ENCODE measurements around the gene ONECUT3.

DNA sequence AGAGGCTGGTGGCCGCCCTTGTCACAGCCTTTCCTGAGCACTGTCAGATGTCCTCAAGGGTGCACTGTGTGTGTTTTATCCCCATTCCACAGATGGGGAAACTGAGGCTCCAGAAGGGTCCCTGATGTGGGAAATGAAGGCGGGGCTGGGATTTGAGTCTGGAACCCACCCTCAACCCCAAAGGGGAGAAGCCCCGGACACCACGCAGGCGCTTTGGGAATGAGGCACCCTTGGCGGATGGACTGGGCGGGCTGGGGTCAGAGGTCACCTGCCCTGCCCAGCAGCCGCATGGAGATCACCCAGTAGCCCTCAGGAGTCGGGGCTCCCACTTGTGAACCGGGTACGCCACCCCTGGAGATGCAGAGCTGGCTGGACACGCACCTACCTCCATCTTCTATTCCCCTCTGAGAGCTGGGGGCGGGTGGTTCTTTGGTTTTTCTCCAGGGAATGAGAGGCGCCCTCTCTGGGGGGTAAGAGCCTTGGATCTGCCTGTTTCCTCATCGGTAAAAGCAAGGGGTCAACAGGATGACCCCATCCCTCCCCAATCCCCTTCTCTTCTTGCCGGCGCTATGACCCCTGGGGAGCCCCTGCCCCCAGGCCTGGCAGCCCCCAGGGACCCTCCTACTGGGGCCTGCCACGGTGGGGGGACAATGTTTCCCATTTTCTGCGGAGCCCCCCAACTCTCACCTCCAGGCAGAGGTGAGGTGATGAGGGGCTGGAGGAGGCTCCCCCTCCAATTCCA lies 8.3 kb upstream of the ONECUT3 start:
- TF ChIP-seq, protein P1, sequence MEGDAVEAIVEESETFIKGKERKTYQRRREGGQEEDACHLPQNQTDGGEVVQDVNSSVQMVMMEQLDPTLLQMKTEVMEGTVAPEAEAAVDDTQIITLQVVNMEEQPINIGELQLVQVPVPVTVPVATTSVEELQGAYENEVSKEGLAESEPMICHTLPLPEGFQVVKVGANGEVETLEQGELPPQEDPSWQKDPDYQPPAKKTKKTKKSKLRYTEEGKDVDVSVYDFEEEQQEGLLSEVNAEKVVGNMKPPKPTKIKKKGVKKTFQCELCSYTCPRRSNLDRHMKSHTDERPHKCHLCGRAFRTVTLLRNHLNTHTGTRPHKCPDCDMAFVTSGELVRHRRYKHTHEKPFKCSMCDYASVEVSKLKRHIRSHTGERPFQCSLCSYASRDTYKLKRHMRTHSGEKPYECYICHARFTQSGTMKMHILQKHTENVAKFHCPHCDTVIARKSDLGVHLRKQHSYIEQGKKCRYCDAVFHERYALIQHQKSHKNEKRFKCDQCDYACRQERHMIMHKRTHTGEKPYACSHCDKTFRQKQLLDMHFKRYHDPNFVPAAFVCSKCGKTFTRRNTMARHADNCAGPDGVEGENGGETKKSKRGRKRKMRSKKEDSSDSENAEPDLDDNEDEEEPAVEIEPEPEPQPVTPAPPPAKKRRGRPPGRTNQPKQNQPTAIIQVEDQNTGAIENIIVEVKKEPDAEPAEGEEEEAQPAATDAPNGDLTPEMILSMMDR (IDR thresholded peaks at IDR 0.05; ENCODE audit: low read depth, low read length, missing input control): no peak
- TF ChIP-seq JUND (IDR thresholded peaks at IDR 0.05) (no peak), GABPA (IDR thresholded peaks at IDR 0.05 in 1 of 2, conservative IDR thresholded peaks at IDR 0.05 in 1 of 2) (no peak), YY1 (IDR thresholded peaks at IDR 0.05) (no peak), RAD21 (IDR thresholded peaks at IDR 0.05) (no peak), TAF1 (conservative IDR thresholded peaks at IDR 0.05) (no peak), SP1 (IDR thresholded peaks at IDR 0.05) (no peak), HNF4G (IDR thresholded peaks at IDR 0.05) (no peak), HNF4A (conservative IDR thresholded peaks at IDR 0.05) (no peak), RXRA (IDR thresholded peaks at IDR 0.05) (no peak)
- TF ChIP-seq, protein P2, sequence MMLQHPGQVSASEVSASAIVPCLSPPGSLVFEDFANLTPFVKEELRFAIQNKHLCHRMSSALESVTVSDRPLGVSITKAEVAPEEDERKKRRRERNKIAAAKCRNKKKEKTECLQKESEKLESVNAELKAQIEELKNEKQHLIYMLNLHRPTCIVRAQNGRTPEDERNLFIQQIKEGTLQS (IDR thresholded peaks at IDR 0.05): no peak
- TF ChIP-seq, protein P3, sequence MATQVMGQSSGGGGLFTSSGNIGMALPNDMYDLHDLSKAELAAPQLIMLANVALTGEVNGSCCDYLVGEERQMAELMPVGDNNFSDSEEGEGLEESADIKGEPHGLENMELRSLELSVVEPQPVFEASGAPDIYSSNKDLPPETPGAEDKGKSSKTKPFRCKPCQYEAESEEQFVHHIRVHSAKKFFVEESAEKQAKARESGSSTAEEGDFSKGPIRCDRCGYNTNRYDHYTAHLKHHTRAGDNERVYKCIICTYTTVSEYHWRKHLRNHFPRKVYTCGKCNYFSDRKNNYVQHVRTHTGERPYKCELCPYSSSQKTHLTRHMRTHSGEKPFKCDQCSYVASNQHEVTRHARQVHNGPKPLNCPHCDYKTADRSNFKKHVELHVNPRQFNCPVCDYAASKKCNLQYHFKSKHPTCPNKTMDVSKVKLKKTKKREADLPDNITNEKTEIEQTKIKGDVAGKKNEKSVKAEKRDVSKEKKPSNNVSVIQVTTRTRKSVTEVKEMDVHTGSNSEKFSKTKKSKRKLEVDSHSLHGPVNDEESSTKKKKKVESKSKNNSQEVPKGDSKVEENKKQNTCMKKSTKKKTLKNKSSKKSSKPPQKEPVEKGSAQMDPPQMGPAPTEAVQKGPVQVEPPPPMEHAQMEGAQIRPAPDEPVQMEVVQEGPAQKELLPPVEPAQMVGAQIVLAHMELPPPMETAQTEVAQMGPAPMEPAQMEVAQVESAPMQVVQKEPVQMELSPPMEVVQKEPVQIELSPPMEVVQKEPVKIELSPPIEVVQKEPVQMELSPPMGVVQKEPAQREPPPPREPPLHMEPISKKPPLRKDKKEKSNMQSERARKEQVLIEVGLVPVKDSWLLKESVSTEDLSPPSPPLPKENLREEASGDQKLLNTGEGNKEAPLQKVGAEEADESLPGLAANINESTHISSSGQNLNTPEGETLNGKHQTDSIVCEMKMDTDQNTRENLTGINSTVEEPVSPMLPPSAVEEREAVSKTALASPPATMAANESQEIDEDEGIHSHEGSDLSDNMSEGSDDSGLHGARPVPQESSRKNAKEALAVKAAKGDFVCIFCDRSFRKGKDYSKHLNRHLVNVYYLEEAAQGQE (IDR thresholded peaks at IDR 0.05): no peak
- TF ChIP-seq, protein P4, sequence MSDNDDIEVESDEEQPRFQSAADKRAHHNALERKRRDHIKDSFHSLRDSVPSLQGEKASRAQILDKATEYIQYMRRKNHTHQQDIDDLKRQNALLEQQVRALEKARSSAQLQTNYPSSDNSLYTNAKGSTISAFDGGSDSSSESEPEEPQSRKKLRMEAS (IDR thresholded peaks at IDR 0.05): no peak
- TF ChIP-seq, protein P5, sequence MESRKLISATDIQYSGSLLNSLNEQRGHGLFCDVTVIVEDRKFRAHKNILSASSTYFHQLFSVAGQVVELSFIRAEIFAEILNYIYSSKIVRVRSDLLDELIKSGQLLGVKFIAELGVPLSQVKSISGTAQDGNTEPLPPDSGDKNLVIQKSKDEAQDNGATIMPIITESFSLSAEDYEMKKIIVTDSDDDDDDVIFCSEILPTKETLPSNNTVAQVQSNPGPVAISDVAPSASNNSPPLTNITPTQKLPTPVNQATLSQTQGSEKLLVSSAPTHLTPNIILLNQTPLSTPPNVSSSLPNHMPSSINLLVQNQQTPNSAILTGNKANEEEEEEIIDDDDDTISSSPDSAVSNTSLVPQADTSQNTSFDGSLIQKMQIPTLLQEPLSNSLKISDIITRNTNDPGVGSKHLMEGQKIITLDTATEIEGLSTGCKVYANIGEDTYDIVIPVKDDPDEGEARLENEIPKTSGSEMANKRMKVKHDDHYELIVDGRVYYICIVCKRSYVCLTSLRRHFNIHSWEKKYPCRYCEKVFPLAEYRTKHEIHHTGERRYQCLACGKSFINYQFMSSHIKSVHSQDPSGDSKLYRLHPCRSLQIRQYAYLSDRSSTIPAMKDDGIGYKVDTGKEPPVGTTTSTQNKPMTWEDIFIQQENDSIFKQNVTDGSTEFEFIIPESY (IDR thresholded peaks at IDR 0.05): no peak

All from liver (tissue), 3 donors.